Mucosa of descending colon (tissue), 3 donors: ENCODE data around the gene TRIM2. TPM values are rescaled to one million over a fixed set of nuclear protein-coding genes. Genes with fewer than 3 reads are reported as not detected.
A peak's percentile ranks its signal among the peaks of the same experiment; 100 is the strongest.

Experiments used
- ATAC-seq: fragments of 200-7000 bp; cut with Tn5 transposase; one replicate; pipeline ENCODE4 v1.9.1; 2020; ENCODE audit warnings: mild to moderate bottlenecking, moderate library complexity
- DNase-seq, 3 donors: peaks; one replicate each; pipeline ENCODE4 v3.0.0-alpha.2; 2020
- H3K36me3 ChIP-seq: fragments of 200-600 bp; one replicate; pipeline ENCODE4 v1.8.0; 2021; ENCODE audit warnings: low read depth, mild to moderate bottlenecking
- H3K4me1 ChIP-seq: fragments of 200-600 bp; one replicate; pipeline ENCODE4 v1.8.0; 2021; ENCODE audit warnings: low read depth, mild to moderate bottlenecking
- H3K4me3 ChIP-seq: fragments of 200-600 bp; one replicate; pipeline ENCODE4 v1.8.0; 2021; ENCODE audit warnings: mild to moderate bottlenecking
- H3K9me3 ChIP-seq: fragments of 200-600 bp; one replicate; pipeline ENCODE4 v1.8.0; 2021; ENCODE audit warnings: mild to moderate bottlenecking
- intact Hi-C, 2 donors: fragments of 100-400 bp; cut with DNase I in 1 of 2; cut with micrococcal nuclease in 1 of 2; formaldehyde crosslinking; loops; one replicate each; pipeline versions ENCODE4 v1.11.0 to v1.11.1; 2022; cut with DNase I, micrococcal nuclease
- total RNA-seq, 3 donors: library from RNA; stranded (reverse); fragmentation: NEBNext Ultra II Directional in 2 of 3; extraction: Animal tissue kit (Norgen Biotek cat#: 25700) in 2 of 3; gene quantifications; one replicate each; pipeline versions ENCODE4 v1.2.1 to v1.2.4, GENCODE V29; 2021 to 2023
- TF ChIP-seq, protein P1 (sequence below): fragments of 200-600 bp; IDR thresholded peaks from one replicate; pipeline ENCODE4 v1.8.0; 2022; ENCODE audit warnings: antibody characterized with exemption, mild to moderate bottlenecking
- donor health status: DM: no; HTN: no; CAD: no; lungs with moderate emphysema.
- donor health status: DM: no; HTN: no; CAD: no.
- donor health status: DM: no; HTN: yes; CAD: no.

TRIM2 gene
- total RNA-seq, 3 donors from 2014 or later, result 96.4 to 167 (median 154) TPM

DNA sequence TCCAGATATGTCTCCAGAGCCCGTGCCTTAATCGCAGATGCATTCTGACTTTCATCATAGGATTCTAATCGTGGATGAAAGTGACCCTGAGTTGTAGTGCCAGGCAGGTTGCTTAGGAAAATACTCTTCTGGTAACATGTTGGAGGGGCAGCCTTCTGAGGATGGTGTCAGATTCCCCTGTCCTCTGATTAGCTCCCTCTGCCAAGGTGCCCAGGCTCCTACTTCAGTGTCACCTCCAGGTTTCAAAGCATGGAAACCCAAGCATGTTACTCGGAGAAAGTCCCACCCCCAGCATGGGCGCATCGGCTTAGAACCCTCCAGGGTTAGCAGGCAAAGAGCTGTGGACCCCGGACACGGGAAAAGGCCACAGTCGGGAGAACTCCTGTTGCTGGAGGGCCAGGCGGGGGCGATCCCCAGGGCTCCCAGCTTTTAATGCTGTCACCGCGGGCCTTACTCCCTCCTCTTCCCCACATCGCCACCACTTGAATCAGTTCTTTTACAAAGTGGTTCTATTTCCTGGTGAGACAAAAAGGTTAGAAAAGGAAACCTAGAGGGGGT is 44.5 kb downstream of the TRIM2 start:
- no peaks in the 10 kb centered on the region for H3K36me3 ChIP-seq
- H3K4me3 ChIP-seq, result no peak overlapping the region
- H3K9me3 ChIP-seq, result no peaks in the 10 kb centered on the region
- ATAC-seq, result peak; percentile 1
- peaks cover 33% of the 10 kb centered on the region for H3K4me1 ChIP-seq
- TF ChIP-seq, protein P1, sequence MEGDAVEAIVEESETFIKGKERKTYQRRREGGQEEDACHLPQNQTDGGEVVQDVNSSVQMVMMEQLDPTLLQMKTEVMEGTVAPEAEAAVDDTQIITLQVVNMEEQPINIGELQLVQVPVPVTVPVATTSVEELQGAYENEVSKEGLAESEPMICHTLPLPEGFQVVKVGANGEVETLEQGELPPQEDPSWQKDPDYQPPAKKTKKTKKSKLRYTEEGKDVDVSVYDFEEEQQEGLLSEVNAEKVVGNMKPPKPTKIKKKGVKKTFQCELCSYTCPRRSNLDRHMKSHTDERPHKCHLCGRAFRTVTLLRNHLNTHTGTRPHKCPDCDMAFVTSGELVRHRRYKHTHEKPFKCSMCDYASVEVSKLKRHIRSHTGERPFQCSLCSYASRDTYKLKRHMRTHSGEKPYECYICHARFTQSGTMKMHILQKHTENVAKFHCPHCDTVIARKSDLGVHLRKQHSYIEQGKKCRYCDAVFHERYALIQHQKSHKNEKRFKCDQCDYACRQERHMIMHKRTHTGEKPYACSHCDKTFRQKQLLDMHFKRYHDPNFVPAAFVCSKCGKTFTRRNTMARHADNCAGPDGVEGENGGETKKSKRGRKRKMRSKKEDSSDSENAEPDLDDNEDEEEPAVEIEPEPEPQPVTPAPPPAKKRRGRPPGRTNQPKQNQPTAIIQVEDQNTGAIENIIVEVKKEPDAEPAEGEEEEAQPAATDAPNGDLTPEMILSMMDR, result no peak
- intact Hi-C loops, result loop anchor here in 1 of 2 donors (5.0 kb wide), 1 partner anchor 41 kb away; no protein-coding TSS in a partner anchor
- peak in 1 of 3 donors; percentile 65 for DNase-seq

DNA sequence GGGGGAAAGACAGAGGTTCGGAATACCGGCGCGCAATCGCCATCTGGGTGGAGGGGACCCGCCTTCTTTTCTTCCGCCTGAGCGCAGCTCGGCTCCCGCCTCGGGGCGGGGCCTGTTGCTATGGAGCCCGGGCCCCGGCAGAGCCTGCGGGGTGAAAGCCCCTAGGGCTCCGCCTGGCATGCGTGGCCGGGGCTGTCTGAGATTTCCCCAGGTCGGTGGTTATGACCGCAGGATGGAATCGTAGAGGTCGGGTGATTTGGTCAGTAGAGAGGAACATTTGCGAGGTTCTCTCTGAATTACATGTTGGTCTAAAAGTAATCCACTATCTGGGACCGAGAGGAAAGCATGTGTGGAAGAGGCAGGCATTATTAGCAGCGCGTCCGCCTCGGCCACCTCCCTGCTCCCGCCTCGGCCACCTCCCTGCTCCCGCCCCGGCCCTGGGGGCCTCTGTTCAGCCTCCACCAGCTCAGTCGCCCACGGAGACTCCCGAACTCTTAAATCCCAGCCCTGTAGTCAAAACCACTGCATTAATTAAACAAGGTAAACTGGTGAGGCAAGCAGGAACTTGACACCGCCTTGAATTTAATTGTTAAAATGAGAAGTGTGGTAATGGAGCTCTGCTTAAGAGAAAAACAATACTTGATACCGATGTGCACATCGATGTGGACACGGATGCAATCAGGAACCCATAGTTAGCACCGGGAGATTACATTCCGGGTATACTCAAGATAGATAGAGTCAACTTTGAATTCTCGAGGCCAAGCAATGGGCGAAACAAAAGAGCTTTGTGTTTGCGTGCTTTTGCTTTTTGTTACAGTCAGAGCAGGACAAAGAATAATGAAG is 45.2 kb downstream of the TRIM2 start:
- ATAC-seq (peak; percentile 83), DNase-seq (peak; percentile 88 to 92 (median 92))
- TF ChIP-seq, protein P1, result no peak
- Histone ChIP-seq H3K9me3 (no peaks in the 10 kb centered on the region), H3K4me3 (no peak overlapping the region), H3K36me3 (no peaks in the 10 kb centered on the region), H3K4me1 (peaks cover 33% of the 10 kb centered on the region)
- intact Hi-C loops, result loop anchor here in 1 of 2 donors (5.0 kb wide), 1 partner anchor 42 kb away; no protein-coding TSS in a partner anchor

DNA sequence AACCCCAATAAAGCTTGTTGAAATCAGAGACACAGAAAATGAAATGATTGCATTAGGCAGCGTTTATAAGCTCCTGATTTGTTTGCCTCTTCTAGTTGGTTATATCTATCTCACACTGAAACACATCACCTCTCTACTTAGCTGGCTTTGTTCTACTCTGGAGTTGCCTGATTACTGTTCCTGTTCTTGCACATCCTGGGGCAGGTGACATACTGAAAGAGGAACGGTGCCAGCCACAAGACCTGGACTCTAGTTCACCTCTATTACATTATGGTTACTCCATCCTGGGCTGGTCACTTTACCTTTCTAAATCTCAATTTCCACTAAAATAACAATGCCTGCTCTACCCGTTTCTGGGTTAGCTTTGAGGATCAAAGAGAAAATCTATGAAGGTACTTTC is 47.9 kb downstream of the TRIM2 start:
- no peak overlapping the region for H3K4me3 ChIP-seq
- TF ChIP-seq, protein P1, result no peak
- intact Hi-C loops, result no loop called here
- no peak for DNase-seq
- H3K36me3 ChIP-seq, result no peaks in the 10 kb centered on the region
- H3K9me3 ChIP-seq, result no peaks in the 10 kb centered on the region
- ATAC-seq, result no peak
- H3K4me1 ChIP-seq, result peaks cover 15% of the 10 kb centered on the region

DNA sequence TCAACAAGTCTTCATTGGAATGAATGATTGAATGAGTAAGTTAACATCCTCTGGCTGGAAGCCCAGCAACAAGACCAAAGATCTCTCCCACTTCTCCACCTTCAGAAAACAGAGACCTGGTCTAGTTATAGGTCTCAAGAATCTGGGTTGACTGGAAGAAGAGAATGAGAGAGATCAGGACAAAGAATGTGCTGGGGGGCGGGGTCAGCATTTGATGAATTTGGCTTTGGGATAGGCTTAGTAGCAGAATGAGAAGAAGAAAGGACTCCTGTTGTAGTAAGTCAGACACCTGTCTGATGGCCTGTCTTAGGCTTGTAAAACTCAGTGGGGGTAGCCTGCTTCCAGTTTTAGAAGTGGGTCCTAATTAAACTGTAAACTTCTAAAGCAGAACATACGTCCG is 51.0 kb downstream of the TRIM2 start:
- Histone ChIP-seq H3K4me1 (no peaks in the 10 kb centered on the region), H3K4me3 (no peak overlapping the region), H3K36me3 (no peaks in the 10 kb centered on the region), H3K9me3 (no peaks in the 10 kb centered on the region)
- ATAC-seq (no peak), DNase-seq (no peak)
- TF ChIP-seq, protein P1, result no peak
- intact Hi-C loops, result no loop called here

DNA sequence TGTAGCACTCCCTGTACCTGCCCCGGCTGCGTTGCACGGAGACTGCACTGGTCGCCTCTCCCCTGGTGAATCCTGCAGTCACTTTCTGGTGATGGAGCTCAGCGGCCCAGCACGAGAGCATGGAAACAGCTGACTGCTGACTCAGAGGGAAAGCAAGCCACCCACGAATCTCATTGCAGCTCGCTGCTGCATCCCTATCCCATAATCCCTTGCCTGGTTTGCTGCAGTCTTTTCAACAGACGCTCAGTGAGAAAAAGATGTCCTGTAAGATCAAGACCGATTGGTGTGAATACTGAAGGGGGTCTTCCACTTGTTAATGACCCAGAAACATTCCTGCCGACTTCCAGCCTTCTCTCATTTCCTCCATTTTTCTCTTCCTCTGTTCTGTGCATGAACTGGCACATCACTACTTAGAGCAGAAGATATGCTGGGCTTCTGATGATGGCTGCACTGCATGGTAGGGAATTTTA is 52.9 kb downstream of the TRIM2 start:
- DNase-seq (no peak), ATAC-seq (no peak)
- intact Hi-C loops, result no loop called here
- TF ChIP-seq, protein P1, result no peak
- peaks cover 3% of the 10 kb centered on the region for H3K4me1 ChIP-seq
- no peak overlapping the region for H3K4me3 ChIP-seq
- H3K9me3 ChIP-seq, result peaks cover 3% of the 10 kb centered on the region
- no peaks in the 10 kb centered on the region for H3K36me3 ChIP-seq
